IPS DF 4.7 (cell line): Measurements from ENCODE around the gene ZSCAN22.
"Not testable (repeated sequence)": the region's sequence is repeated elsewhere in the genome, so short reads cannot be mapped to it uniquely, and the experiment has no call there.

Experiments
- DNase-seq: peaks from one replicate; pipeline ENCODE4 v3.0.0-alpha.2; 2013; ENCODE audit warnings: low spot score; ENCODE audit errors: extremely low read depth

ZSCAN22 gene

DNA sequence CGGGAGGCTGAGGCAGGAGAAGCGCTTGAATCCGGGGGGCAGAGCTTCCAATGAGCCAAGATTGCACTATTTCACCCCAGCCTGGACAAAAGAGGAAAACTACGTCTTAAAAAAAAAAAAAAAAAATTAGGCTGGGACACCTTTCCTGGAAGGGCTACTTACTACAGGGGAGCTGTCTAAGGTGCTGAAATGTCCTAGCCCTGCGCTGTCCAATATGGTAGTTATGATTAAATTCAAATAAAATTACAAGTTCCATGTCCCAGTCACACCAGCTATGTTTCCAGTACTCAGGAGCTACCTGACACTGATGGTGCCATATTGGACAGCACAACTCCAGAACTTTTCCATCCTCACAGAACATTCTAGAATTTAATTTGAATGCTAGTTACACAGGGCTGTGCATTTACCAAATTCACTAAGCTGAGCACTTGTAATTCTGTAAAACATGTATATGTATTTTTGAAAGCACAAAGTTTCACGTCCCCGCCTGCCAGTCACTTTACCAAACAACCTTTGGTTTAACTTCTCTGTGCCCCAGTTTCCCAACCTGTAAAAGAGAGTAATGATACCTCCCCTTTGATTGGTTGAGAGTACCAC, 9.2 kb upstream of the ZSCAN22 start:
- no peak for DNase-seq

DNA sequence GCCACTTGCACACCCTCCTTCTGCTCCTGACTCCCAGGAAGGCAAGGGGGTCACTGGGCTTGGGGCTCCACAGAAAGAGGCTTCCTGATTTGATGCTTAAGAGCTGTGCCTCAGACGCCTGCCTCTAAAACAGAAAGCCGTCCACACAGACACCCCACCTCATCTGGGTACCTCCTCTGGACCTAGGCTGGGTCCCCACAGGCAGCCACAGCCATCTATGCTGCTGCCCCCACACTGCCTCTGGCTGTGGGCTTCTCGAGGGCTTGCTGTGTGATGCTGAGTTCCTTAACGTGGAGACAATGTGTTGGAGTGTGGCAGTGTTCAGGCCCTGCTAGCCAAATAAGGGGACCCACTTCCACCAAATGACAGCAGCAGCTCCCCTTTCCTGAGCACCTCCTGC, 8.5 kb upstream of the ZSCAN22 start:
- DNase-seq, result no peak

DNA sequence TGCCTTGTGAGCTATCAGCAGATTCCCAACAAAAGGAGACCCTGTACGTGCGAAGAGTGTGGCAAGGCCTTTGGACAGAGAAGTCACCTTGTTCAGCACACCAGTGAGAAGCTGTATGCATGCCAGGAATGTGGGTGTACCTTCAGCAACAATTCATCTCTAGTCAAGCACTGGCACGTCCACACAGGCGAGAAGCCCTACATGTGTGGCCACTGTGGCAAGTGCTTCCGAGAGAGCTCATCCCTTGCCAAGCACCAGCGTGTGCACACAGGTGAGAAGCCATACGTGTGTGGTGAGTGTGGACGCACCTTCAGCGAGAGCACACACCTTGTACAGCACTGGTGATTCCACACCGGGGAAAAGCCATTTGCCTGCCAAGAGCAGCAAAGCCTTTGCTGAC, 7.6 kb upstream of the ZSCAN22 start:
- no peak for DNase-seq

DNA sequence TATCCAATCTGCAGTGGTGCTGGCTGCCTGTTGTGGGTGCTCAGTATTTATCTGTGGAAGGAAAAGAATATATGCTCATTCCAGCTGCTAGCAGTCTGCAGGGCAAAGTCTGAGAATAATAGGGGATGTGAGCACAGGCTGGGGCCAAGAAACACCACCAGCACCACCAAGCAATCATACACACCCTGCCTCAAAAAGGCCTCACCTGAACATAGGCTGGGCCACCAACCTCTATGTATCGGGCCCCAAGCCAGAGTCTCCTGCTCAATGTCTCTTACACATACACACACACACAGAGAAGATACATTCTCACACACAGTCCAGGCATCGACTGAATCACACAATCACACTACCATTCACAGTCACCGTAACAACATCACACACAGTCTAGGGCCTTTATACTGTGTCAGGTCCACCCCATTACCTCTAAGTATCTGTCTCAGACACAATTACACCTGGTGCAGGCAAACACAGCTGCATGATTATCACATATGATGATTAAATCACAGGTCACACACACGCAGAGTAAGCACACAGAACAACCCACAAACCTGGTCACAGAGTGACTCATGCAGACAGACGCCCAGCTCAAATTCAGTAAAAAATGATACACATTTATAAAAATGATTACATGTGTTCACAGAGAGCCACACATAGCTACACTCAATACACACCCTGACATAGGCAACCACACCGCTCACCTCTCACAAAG, 1.3 kb upstream of the ZSCAN22 start:
- no peak for DNase-seq

DNA sequence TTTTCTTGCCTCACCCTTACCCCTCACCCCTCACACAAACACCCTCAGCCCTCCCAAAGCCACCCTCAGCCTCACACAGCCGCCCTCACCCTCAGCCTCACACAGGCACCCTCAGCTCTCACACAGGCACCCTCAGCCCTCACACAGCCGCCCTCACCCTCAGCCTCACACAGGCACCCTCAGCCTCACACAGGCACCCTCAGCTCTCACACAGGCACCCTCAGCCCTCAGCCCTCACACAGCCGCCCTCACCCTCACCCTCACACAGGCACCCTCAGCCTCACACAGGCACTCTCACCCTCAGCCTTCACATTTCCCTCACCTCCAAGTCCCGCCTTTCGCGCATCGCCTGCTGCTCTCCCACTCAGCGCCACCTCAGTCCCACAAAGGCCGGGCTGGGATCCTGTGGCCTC, 287 bp upstream of the ZSCAN22 start:
- DNase-seq, result no peak

DNA sequence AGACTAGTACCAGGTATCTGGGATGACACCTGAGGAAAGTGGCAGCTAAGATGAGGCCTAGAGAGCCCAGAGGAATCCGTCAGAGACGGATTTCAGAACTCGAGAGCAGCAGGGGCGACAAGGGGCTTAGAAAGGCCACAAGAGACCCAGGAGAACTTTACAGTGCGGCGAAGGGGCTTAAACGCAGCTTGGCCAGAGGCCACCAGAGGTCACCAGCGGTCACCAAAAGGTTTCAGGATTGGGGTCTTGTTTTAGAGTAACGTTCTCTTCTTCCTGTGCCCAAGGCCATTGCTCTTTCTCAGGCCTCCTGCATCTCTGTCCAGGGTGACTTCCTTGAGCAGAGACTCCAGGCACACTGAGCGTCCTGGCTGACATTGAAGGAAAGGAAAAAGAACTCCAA, 2.2 kb downstream of the ZSCAN22 start:
- DNase-seq, result no peak

DNA sequence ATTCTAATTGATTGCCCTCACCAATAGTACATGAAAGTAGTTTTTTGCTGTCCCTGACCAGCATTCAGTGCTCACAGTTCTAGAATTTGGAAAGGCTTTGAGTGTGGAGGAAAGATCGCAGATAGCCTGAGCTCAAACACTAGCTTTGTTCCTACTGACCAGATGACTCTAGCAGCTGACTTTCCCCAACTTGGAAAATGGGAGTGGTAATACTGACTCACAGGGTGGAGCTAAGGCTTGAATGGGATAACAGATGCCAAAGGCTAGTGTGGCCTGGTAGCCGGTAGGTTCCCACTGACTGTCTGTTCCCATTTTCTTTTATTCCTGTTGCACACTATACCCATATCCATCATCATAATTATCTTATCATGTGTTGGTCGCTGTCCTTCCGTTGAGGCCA, 3.7 kb downstream of the ZSCAN22 start:
- no peak for DNase-seq

DNA sequence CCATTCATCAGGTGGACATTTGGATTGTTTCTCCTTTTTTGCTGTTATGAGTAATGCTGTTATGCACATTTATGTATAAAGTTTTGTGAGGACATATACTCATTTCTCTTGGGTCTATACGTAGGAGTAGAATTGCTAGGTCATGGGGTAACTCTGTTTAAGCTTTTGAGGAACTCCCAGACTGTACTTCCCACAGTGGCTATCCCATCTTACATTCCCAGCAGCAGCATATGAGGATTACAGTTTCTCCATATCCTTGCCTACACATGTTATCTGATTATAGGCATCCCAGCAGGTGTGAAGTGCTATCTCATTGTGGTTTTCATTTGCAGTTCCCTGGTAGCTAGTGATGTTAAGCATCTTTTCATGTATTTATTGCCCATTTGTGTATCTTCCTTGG, 5.9 kb downstream of the ZSCAN22 start:
- no peak for DNase-seq

DNA sequence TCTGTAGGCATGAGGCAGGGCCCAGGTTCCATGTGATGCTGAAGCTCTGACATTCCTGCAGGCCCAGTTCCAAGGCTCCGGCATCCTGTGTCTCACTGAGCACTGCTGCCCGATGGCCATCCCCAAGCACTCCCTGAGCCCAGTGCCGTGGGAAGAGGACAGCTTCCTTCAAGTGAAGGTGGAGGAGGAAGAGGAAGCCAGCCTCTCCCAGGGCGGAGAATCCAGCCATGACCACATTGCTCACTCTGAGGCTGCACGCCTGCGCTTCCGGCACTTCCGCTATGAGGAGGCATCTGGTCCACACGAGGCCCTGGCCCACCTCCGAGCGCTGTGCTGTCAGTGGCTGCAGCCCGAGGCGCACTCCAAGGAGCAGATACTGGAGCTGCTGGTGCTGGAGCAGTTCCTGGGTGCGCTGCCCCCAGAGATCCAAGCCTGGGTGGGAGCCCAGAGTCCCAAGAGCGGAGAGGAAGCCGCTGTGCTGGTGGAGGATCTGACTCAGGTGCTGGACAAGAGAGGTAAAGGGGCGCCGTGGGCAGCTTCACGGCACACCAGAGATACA, 8.0 kb downstream of the ZSCAN22 start:
- no peak for DNase-seq

DNA sequence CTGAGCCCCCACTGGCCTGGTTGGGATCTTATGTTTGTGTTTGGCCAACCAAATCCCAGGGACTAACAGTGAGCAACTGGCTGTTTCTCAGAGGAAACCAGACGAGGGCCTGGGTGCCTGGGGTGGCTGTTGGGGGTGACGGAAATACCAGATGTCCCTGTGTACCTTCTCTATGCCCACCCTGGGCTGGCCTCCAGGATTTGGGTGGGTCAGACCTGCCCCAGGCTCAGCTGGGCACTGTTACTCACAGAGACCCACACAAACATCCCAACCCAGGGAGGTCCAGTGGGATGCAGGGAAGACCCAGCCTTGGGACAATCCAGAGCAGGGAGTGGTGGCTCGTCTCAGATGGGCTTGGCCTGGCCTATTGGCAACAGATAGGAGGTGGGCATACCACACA, 8.8 kb downstream of the ZSCAN22 start:
- no peak for DNase-seq

DNA sequence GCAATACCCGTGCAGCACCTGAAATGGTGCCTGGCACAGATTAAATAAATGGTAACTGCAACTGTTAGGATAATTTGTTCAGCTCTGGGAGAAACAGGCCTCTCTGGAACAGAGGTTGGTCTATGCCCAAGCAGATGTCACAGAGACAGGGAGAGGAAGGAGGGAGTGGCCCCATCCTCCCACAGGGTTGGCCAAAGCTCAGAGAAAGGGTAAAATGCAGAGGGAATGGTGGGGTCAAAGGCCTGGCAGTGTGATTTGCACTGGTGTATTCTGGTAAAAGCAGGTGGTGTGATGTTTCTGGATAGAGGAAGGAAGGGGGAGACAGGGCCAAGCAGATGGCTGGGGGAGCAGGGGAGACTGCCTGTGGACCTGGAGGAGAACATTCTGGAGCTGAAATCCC, 9.4 kb downstream of the ZSCAN22 start:
- no peak for DNase-seq

DNA sequence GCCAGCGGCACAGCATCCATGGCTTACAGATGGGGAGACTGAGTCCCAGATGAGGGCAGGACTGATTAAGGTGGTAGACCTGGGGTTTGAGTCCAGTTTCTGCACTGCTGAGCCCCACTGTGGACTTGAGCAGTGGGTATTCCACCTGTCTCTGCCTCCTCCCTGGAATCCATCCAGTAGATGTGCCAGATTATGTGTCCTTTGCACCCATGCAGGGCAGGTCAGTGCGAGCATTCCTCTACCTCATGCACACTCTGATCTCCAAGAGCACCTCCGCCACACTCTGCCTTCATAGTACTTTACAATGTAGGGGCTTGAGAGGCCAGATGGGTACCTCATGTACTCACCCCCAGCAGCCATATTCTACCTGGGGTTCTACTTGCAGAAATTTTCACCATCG, 10.0 kb downstream of the ZSCAN22 start:
- DNase-seq, result no peak

DNA sequence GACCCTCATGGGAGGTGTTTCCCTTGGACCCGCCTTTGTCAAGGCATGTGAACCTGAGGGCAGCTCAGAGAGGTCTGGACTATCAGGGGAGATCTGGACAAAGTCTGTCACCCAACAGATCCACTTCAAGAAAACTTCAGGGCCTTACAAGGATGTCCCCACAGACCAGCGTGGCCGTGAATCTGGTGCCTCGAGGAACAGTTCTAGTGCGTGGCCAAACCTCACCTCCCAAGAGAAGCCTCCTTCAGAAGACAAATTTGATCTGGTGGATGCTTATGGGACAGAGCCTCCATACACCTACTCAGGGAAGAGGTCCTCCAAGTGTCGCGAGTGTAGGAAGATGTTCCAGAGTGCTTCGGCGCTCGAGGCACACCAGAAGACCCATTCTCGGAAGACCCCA, 11.5 kb downstream of the ZSCAN22 start:
- DNase-seq, result no peak

DNA sequence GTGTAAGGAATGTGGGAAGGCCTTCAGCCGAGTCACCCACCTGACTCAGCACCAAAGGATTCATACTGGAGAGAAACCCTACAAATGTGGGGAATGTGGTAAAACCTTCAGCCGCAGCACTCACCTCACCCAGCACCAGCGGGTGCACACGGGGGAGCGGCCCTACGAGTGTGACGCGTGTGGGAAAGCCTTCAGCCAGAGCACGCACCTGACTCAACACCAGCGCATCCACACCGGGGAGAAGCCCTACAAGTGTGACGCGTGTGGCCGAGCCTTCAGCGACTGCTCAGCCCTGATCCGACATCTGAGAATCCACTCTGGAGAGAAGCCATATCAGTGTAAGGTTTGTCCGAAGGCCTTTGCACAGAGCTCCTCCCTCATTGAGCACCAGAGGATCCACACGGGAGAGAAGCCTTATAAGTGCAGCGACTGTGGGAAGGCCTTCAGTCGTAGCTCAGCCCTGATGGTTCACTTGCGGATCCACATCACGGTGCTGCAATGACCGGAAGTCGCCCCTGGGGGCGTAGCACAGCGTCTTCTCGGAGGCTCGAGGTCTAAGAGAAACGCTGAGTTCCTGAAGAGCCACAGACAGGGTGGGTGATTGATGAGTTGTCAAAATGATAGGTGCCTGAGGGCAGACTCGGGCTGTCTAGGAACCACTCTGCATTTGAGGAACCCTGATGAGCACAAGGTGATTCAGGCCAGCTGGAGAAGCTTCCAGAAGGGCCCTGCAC, 12.2 kb downstream of the ZSCAN22 start:
- DNase-seq, result no peak

DNA sequence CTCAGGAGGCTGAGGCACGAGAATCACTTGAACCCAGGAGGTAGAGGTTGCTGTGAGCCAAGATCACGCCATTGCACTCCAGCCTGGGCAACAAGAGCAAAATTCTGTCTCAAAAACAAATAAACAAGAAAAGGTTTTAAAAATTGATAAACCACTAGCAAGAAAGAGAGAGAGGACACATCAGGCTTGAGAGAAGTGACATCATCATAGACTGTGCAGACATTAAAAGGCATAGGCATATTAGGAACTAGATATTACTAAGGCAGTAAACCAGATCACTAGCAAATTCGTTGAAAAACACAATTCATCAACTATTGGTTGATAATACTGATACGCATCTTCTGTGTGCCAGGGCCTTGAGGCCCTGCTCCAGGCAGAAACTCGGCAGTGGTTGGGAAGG, 18.8 kb downstream of the ZSCAN22 start:
- DNase-seq, result no peak

DNA sequence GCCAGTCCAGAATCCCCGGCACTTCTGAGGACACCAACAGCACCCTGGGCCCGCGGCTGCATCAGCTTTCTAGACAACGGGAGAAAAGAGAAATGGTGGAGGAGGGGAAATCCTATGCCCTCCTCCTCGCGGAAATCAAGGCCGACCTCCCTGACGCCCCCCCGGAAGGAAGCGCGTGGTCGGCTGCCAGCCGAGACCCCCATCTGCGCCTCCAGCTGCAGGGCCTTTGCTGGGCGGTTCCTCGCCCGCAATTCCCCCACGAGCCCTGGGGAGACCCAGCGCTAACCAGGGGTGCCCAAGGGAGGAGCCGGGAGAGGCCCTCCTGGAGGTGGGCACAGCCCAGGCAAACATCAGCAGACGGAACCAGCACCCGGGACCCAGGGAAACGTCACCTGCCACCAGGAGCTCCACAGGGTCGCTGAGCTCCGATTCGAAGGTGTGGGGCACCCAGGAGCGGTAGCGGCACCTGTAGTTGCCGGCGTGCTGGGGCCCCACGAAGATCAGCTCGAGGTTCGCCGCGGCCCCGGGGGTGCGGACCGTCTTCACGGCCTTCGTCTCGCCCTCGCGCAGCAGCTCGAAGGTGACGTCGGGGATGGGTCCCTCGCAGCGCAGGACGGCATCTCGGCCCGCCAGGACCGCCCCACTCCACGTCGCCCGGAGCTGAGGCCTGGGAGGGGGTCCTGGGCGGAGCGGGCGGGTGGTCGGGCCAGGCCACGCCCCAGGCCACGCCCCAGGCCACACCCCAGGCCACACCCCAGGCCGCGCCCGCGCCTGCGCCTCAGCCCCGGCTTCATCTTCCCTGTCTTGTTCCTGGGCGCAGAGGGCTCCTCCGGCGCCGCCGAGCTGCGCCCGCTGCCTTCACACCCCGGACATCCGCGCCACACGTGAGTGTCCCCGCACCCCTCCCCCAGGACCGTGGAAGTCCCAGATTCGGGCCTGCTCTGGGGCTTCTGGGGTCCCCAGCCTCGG, 20.5 kb downstream of the ZSCAN22 start:
- no peak for DNase-seq

DNA sequence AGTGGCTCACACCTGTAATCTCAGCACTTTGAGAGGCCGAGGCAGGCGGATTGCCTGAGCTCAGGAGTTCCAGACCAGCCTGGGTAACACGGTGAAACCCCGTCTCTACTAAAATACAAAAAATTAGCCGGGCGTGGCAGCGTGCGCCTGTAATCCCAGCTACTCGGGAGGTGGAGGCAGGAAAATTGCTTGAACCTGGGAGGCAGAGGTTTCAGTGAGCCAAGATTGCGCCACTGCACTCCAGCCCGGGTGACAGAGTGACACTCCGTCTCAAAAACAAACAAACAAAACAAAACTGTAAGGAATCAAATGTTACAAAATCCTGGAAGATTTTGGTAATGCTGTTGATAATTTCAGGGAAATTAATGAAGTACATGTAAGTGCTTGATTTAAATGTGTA, 21.3 kb downstream of the ZSCAN22 start:
- not testable (repeated sequence) for DNase-seq

DNA sequence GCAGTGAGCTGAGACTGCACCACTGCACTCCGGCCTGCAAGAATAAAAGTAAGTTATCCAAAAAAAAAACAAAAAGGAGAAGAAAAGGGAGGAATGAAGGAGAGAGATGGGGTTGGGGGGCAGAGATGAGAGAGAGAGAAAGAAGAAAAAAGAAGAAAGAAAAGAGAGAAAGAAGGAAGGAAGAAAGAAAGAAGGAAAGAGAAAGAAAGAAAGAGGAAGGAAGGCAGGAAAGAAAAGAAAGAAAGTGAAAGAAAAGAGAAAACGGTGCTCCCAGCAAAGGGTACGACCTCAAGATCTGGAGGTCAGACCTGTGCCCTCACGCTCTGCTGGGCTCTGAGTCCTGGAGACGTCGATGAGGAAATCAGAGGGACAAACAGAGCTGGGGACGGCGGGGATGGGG, 22.8 kb downstream of the ZSCAN22 start:
- no peak for DNase-seq

DNA sequence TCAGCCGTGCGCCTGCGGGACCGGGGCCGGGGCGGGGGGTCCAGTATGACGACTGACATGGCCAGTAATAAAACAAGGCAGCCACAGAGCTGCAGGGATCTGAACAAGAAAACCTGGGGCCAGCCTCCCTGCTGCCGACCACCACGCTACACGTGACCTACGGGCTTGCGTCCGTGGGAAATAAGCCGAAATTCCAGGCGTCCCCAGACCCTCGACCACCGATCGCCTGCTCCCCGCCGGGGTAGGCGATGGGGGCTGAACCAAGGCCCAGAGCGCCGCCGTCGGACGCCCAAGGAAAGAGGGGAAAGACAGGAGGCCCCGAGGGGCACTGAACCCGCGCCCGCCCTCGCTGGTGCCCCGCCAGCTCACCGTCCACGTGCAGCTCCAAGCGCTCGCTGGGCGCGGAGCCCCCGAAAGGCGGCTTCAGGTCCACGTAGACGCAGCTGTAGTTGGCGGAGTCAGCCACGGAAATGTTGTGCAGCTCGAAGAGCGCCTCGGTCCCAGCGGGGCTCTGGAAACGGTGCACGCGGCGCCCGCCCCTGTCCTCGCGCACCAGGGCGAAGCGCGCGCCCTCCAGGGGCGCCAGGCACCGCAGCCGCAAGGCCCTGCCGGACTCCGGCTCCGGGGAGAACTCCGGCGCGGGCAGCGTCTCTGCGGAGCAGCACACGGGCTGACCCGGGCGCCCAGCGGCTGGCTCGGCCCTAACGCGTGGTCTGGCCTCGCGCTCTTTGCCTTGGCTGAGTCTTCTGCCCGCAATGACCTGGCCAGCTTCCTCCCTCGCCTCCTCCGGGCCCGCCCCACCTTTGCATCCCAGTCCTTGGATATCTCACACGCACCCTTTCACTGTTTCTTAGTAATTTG, 23.4 kb downstream of the ZSCAN22 start:
- no peak for DNase-seq

DNA sequence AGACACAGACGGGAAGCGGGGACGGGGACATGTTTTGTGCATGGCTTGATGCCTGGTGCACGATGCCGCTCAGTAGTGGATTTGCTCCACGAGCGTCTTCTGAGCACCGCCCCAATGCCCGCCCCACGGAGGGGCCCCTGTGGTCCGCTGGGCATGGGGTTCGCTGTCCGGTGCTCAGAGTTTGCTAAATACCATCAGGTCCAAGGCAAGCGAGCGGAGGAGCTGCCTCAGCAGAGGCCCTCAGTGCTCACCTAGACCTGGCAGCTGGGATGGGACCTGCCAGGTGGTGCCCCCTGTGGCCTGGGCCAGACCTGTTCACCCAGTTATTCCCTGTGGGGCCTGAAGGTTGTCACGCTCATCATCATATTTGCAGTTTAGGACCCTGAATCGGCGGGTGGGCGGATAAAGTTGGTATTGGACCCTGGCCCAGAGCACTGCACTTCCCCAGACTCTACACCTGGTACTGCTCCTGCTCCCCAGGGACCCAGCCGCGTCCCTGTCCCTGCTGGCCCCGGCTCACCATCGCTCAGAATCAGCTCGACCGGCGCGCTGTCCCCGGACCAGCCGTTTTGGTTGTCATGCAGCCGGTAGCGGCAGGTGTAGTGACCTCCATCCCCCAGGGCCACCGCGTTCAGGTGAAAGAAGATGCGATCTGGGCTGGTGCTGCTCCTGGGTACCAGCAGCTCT, 24.2 kb downstream of the ZSCAN22 start:
- no peak for DNase-seq
